Esophagus squamous epithelium (tissue), 4 donors: ENCODE measurements around the gene RREB1.

ENCODE experiments used
- POLR2A ChIP-seq, 4 donors: fragments of 450-650 bp; IDR thresholded peaks; one replicate each; pipeline ENCODE4 v1.6.1; 2017; ENCODE audit warnings: antibody characterized with exemption in 4 of 4, mild to moderate bottlenecking in 4 of 4, moderate library complexity in 3 of 4
- TF ChIP-seq, protein P1 (sequence below), 6 experiments: fragments of 450-650 bp in 4 of 6; fragments of 200-600 bp in 2 of 6; sonication (generic) in 2 of 6; IDR thresholded peaks; one replicate each; pipeline ENCODE4 v1.5.1; 2016 to 2019; ENCODE audit warnings: antibody characterized with exemption in 6 of 6, mild to moderate bottlenecking in 4 of 6, moderate library complexity in 4 of 6

- TF ChIP-seq, protein P1, sequence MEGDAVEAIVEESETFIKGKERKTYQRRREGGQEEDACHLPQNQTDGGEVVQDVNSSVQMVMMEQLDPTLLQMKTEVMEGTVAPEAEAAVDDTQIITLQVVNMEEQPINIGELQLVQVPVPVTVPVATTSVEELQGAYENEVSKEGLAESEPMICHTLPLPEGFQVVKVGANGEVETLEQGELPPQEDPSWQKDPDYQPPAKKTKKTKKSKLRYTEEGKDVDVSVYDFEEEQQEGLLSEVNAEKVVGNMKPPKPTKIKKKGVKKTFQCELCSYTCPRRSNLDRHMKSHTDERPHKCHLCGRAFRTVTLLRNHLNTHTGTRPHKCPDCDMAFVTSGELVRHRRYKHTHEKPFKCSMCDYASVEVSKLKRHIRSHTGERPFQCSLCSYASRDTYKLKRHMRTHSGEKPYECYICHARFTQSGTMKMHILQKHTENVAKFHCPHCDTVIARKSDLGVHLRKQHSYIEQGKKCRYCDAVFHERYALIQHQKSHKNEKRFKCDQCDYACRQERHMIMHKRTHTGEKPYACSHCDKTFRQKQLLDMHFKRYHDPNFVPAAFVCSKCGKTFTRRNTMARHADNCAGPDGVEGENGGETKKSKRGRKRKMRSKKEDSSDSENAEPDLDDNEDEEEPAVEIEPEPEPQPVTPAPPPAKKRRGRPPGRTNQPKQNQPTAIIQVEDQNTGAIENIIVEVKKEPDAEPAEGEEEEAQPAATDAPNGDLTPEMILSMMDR (IDR thresholded peaks at IDR 0.05) = no peak
- no peak for TF ChIP-seq POLR2A (IDR thresholded peaks at IDR 0.05)
These were observed 165.9 kb downstream of the RREB1 start for GRCh38 chr6:7273709-7274108.
